Activated T-cell treated with anti-CD3 and anti-CD28 coated beads, Interleukin-2, amount 50 U/mL, for 1 hour (primary cell): ENCODE results near the gene ZNF90.
"Not testable (repeated sequence)": the region's sequence is repeated elsewhere in the genome, so short reads cannot be mapped to it uniquely, and the experiment has no call there.

Experiments used
- DNase-seq: peaks from one replicate; pipeline ENCODE4 v3.0.0-alpha.2; 2020

The ZNF90 gene

GRCh38 chr19:20107301-20107700 lies 29.5 kb downstream of the ZNF90 start:
- no peak for DNase-seq

- not testable (repeated sequence) for DNase-seq
Observed at GRCh38 chr19:20118064-20118839, 40.5 kb downstream of the ZNF90 start.

- no peak for DNase-seq
Observed at GRCh38 chr19:20124879-20125278, 47.1 kb downstream of the ZNF90 start.

GRCh38 chr19:20132933-20133332 lies 55.1 kb downstream of the ZNF90 start:
- not testable (repeated sequence) for DNase-seq

- not testable (repeated sequence) for DNase-seq
Observed at GRCh38 chr19:20137714-20138113, 59.9 kb downstream of the ZNF90 start.

- no peak for DNase-seq
Observed at GRCh38 chr19:20151617-20152145, 73.9 kb downstream of the ZNF90 start.

GRCh38 chr19:20152506-20152905 lies 74.7 kb downstream of the ZNF90 start:
- not testable (repeated sequence) for DNase-seq

- DNase-seq: no peak
Observed at GRCh38 chr19:20153281-20153680, 75.5 kb downstream of the ZNF90 start.

GRCh38 chr19:20154636-20155035 lies 76.8 kb downstream of the ZNF90 start:
- no peak for DNase-seq

GRCh38 chr19:20162821-20163220 lies 85.0 kb downstream of the ZNF90 start:
- no peak for DNase-seq

- DNase-seq: no peak
Observed at GRCh38 chr19:20164456-20164855, 86.7 kb downstream of the ZNF90 start.

- no peak for DNase-seq
Observed at GRCh38 chr19:20165971-20166592, 88.3 kb downstream of the ZNF90 start.

GRCh38 chr19:20167020-20167644 lies 89.3 kb downstream of the ZNF90 start, which contains the start of gene ZNF486:
Gene ZNF486 (plus strand): TSS chr19:20167214. CDS start chr19:20167331, 117 bp downstream.
- DNase-seq: peak; percentile 85

GRCh38 chr19:20167651-20168122 lies 89.9 kb downstream of the ZNF90 start:
- no peak for DNase-seq
